ENCODE data around the gene P4HB.

The P4HB gene

GRCh38 chr17:81867170-81867990 lies 7.0 kb upstream of the P4HB start:
- FAIRE-seq = peak; percentile 30

GRCh38 chr17:81866440-81867169 lies 6.3 kb upstream of the P4HB start:
- FAIRE-seq = no peak

GRCh38 chr17:81865733-81866439 lies 5.6 kb upstream of the P4HB start:
- no peak for FAIRE-seq

- no peak for FAIRE-seq
These were observed 5.0 kb upstream of the P4HB start for GRCh38 chr17:81865358-81865732.

- FAIRE-seq = no peak
These were observed 3.8 kb upstream of the P4HB start for GRCh38 chr17:81863833-81864768.

- no peak for FAIRE-seq
These were observed 2.9 kb upstream of the P4HB start for GRCh38 chr17:81863123-81863675.

GRCh38 chr17:81860756-81861568 lies 627 bp upstream of the P4HB start:
- peak; percentile 99 for FAIRE-seq

GRCh38 chr17:81858967-81859905 lies 1.1 kb downstream of the P4HB start:
- no peak for FAIRE-seq

GRCh38 chr17:81858170-81858966 lies 2.0 kb downstream of the P4HB start:
- no peak for FAIRE-seq

- FAIRE-seq = no peak
These were observed 5.2 kb downstream of the P4HB start for GRCh38 chr17:81854974-81855774.

- FAIRE-seq = no peak
These were observed 8.1 kb downstream of the P4HB start for GRCh38 chr17:81852237-81852636.

GRCh38 chr17:81851423-81851822 lies 8.9 kb downstream of the P4HB start:
- no peak for FAIRE-seq

GRCh38 chr17:81849457-81849856 lies 10.9 kb downstream of the P4HB start:
- no peak for FAIRE-seq

GRCh38 chr17:81846743-81847689 lies 13.3 kb downstream of the P4HB start:
- no peak for FAIRE-seq

- no peak for FAIRE-seq
These were observed 14.2 kb downstream of the P4HB start for GRCh38 chr17:81845881-81846742.

GRCh38 chr17:81845361-81845760 lies 15.0 kb downstream of the P4HB start:
- FAIRE-seq = no peak

Measured in G401.6 (cell line).